ENCODE measurements around the gene SLC9A8. TPM values are rescaled to one million over a fixed set of nuclear protein-coding genes. Genes with fewer than 3 reads are reported as not detected.
"Not testable (repeated sequence)": the region's sequence is repeated elsewhere in the genome, so short reads cannot be mapped to it uniquely, and the experiment has no call there.

SLC9A8 gene, protein sequence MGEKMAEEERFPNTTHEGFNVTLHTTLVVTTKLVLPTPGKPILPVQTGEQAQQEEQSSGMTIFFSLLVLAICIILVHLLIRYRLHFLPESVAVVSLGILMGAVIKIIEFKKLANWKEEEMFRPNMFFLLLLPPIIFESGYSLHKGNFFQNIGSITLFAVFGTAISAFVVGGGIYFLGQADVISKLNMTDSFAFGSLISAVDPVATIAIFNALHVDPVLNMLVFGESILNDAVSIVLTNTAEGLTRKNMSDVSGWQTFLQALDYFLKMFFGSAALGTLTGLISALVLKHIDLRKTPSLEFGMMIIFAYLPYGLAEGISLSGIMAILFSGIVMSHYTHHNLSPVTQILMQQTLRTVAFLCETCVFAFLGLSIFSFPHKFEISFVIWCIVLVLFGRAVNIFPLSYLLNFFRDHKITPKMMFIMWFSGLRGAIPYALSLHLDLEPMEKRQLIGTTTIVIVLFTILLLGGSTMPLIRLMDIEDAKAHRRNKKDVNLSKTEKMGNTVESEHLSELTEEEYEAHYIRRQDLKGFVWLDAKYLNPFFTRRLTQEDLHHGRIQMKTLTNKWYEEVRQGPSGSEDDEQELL
- total RNA-seq = 6.6 and 8.4 TPM in 2 replicates

GRCh38 chr20:49812507-49813304 lies at the start of gene SLC9A8:
Gene SLC9A8, plus strand, starts transcription at chr20:49812828. Its CDS starts 95 bp downstream, at chr20:49812923.
- DNase-seq = peak; percentile 91

GRCh38 chr20:49762940-49763766 lies 49.5 kb upstream of the SLC9A8 start:
- DNase-seq = no peak

DNA sequence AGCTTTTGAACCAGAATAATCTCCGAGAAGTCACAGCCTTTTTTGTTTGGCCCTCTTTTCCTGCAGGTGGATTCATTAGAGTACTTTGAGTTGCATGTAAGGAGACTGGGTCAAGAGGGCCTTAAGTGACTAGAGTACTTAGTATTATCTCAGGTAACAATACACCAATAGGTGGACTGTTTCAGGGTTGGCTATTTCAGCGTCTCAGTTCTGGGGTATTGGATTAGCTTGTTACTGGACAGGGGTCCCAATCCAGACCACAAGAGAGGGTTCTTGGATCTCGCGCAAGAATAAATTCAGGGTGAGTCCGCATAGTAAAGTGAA lies 47.3 kb upstream of the SLC9A8 start:
- no peak for DNase-seq

GRCh38 chr20:49765846-49766541 lies 46.6 kb upstream of the SLC9A8 start:
- DNase-seq = peak; percentile 41

- peak; percentile 24 for DNase-seq
These were observed 45.6 kb upstream of the SLC9A8 start for GRCh38 chr20:49766979-49767521.

DNA sequence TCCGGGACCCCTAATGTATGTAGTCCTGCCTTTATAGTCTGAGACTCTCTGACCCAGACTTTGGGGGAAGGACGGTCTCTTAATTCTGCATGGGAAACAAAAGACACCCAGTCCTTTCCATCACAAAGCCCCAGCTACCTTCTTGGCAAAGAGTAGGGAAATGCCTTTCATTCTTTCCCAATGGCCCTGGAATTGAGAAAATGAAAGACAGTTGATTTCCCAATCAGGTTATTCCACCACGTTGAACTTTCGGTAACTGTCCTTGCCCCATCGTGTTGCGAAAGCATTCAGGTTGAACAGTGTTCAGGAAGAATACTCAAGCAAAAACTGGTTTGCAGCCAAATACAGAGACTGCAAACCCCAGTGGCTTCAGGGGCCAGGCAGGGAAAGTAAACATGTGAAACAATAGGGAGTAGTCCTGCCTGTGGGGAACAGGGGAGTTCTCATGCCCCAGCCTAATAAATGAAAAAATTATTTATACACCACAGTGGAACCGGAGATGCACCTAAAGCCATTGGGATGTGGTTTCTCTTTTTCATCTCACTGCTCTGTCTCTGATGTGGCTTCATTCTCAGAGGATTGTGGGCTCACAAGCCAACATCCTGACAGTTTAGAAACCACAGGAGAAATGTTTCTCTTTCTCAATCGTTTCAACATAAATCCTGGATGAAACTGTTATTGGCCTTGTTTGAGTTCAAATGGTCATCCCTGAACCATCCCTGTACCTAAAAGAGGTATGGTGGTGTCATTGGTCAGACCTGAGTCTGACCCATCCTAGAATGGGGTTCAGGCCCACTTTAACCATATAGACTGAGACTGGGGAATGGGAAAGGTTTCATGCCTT lies 44.2 kb upstream of the SLC9A8 start:
- DNase-seq = peak; percentile 96

DNA sequence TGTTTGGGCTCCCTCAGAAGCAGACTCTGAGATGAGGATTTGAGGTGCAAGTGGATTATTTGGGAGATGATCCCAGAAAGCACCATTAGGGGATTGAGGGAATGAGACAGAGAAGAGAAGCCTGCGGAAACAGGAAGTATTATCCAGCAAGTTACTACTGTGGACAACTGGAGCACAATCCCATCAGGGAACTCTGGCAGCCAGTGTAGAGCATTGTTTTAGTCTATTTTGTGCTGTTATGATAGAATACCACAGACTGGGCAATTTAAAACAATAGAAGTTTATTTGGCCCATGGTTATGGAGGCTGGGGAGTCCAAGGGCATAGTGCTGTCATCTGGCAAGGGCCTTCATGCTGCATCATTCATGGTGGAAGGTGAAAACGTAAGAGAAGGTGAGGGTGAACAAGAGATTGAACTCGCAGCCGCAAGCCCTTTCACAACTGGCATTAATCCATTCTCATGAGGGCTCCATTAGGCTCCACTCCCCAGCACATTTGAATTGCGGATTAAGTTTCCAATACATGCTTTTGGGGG lies 43.5 kb upstream of the SLC9A8 start:
- peak; percentile 56 for DNase-seq

DNA sequence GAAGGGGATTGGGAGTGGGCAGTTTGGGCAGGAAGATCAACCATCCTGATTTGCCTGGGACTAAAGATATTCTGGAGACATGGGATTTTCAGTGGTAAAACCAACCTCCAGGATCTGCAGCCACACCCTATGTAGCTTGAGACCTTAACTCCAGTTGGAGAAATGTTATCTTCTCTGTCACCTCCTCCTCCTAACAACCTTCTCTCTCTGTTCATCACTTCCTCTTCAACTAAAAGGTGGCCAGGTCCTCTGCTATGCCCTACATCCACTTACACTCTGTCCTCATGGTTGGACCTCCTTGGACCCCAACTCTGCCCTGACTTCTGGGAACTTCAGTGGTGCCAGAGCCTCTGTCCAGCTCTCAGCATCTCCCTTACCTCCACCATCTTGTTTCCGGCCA lies 42.0 kb upstream of the SLC9A8 start:
- DNase-seq = no peak

- DNase-seq = not testable (repeated sequence)
These were observed 38.4 kb upstream of the SLC9A8 start for GRCh38 chr20:49774213-49774612.

GRCh38 chr20:49775229-49775693 lies 37.4 kb upstream of the SLC9A8 start:
- DNase-seq = peak; percentile 99

DNA sequence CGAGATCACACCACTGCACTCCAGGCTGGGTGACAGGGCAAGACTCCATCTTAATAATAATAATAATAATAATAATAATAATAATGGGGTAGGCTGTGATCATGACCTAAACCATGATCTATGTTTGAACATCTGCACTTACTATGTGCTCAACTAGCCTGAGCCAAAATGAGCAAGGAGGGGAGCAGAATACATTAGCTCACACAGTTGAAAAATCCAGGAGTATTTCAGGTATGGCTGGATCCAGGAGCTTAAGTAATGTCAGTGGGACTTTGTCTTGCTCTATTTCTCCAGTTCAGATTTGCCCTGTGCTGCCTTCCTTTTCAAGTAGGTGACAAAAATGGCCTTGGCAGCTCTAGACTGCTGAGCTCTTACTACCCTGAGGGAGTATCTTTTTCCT lies 32.7 kb upstream of the SLC9A8 start:
- DNase-seq = no peak

- DNase-seq = no peak
These were observed 31.0 kb upstream of the SLC9A8 start for GRCh38 chr20:49781676-49782075.

DNA sequence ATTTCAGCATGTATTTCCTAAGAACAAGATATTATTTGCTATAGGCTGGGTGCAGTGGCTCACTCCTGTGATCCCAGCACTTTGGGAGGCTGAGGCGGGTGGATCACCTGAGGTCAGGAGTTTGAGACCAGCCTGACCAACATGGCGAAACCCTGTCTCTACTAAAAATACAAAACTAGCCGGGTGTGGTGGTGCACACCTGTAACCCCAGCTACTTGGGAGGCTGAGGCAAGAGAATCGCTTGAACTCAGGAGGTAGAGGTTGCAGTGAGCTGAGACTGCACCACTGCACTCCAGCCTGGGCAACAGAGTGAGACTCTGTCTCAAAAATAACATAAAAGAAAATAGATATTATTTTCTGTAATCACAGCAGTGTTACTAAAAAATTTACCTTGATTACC lies 30.2 kb upstream of the SLC9A8 start:
- DNase-seq = not testable (repeated sequence)

DNA sequence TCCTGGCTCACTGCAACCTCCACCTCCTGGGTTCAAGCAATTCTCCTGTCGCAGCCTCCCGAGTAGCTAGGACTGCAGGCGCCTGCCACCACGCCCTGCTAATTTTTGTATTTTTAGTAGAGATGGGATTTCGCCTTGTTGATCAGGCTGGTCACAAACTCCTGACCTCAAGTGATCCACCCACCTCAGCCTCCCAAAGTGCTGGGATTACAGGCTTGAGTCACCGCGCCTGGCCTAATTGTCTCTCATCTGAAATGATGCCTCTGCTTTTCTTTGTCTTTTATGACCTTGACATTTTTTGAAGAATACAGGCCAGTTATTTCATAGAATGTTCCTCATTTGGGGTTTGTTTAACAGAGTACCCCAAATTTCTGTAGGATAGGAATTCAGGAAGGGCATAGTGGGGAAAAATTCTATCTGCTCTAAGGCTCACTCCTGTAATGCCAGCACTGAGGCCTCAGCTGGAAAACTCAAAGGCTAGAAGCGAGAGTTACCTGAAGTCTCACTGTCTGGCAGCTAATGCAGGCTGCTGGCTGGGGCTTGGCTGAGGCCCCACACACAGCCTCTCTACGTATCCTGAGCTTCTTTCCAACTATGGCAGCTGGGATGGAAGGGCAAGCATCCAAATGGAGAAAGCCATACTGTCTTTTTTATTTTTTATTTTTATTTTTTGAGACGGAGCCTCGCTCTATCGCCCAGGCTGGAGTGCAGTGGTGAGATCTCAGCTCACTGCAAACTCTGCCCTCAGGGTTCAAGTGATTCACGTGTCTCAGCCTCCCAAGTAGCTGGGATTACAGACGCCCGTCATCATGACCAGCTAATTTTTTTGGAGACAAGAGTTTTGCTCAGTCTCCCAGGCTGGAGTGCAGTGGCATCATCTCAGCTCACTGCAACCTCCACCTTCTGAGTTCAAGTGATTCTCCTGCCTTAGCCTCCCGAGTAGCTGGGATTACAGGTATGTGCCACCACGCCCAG lies 29.3 kb upstream of the SLC9A8 start:
- not testable (repeated sequence) for DNase-seq

DNA sequence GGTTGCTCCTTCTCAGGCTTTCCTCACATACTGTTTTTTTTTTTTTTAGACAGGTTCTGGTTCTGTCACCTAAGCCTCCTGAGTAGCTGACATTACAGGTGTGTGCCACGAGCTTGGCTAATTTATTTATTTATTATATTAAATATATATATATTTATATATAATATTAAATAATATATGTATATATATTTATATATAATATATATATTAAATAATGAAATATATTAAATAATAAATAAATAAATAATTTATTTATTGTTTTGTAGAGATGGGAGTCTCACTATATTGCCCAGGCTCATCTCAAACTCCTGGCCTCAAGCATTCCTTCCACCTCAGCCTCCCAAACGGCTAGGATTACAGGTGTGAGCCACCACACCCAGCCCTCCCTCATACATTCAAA lies 28.3 kb upstream of the SLC9A8 start:
- DNase-seq = no peak

DNA sequence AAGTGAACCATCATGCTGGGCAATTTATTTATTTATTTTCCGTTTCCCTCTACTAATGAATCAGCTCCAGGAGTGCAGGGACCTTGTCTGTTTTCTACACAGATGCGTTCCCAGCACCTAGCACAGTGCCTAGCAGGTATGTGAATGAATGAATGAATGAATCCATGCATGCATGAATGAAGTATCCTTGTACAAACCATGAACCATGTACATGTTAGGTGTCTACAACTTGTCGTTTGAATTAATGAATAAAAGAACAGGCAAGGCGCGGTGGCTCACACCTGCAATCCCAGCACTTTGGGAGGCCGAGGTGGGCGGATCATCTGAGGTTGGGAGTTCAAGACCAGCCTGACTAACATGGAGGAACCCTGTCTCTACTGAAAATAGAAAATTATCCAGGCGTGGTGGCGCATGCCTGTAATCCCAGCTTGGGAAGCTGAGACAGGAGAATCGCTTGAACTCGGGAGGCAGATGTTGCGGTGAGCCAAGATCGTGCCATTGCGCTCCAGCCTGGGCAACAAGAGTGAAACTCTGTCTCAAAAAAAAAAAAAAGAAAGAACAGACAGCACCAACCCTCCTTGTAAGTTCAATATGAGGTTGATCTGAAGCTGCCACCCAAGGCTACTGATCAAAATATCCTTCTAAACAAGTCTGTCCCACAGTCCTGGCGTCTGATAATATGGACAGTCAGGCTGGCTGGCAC lies 27.3 kb upstream of the SLC9A8 start:
- DNase-seq = no peak

- no peak for DNase-seq
These were observed 26.8 kb upstream of the SLC9A8 start for GRCh38 chr20:49785852-49786175.

- no peak for DNase-seq
These were observed 26.4 kb upstream of the SLC9A8 start for GRCh38 chr20:49786196-49786595.

Measured in dermis blood vessel endothelial cell (primary cell).